ENCODE data around the gene HEXD.

- no peak for TF ChIP-seq EZH2phosphoT487 (IDR thresholded peaks at IDR 0.05; ENCODE audit: borderline replicate concordance, low read depth, low read length)
- no peak for TF ChIP-seq CTCF (conservative IDR thresholded peaks at IDR 0.05; ENCODE audit: low read length)
These were observed 32.4 kb upstream of the HEXD start for GRCh38 chr17:82385559-82386254.
